Spleen (tissue), 11 donors: ENCODE measurements around the gene PAK1. TPM values are rescaled to one million over a fixed set of nuclear protein-coding genes. Genes with fewer than 3 reads are reported as not detected.
A peak's percentile ranks its signal among the peaks of the same experiment; 100 is the strongest.

Source experiments
- DNase-seq: peaks from one replicate; pipeline ENCODE4 v3.0.0-alpha.2; 2020
- H3K27ac ChIP-seq, 8 donors: fragments of 200-600 bp; sonication (generic) in 7 of 8; 1 replicate in 4 of 8; 2 replicates in 4 of 8; pipeline versions ENCODE4 v1.5.0 to v1.8.0; 2016 to 2021; ENCODE audit warnings: inconsistent platforms in 4 of 8, mild to moderate bottlenecking in 4 of 8, moderate library complexity in 1 of 8
- H3K27me3 ChIP-seq, 7 donors: fragments of 200-600 bp; sonication (generic) in 6 of 7; replicated peaks in 1 of 7; 1 replicate in 4 of 7; 2 replicates in 3 of 7; pipeline versions ENCODE4 v1.5.0 to v1.8.0; 2016 to 2021; ENCODE audit warnings: inconsistent platforms in 3 of 7, mild to moderate bottlenecking in 1 of 7
- H3K36me3 ChIP-seq, 6 donors: fragments of 200-600 bp; sonication (generic) in 5 of 6; 1 replicate in 4 of 6; 2 replicates in 2 of 6; pipeline versions ENCODE4 v1.5.0 to v1.8.0; 2016 to 2021; ENCODE audit warnings: inconsistent platforms in 2 of 6
- H3K4me1 ChIP-seq, 6 donors: fragments of 200-600 bp; sonication (generic) in 5 of 6; 1 replicate in 3 of 6; 2 replicates in 3 of 6; pipeline versions ENCODE4 v1.5.0 to v1.8.0; 2016 to 2021; ENCODE audit warnings: inconsistent platforms in 3 of 6
- H3K4me3 ChIP-seq, 8 donors: fragments of 200-600 bp; sonication (generic) in 7 of 8; 1 replicate in 4 of 8; 2 replicates in 4 of 8; pipeline versions ENCODE4 v1.5.0 to v1.8.0; 2016 to 2021; ENCODE audit warnings: inconsistent platforms in 4 of 8, mild to moderate bottlenecking in 4 of 8, moderate library complexity in 2 of 8
- H3K9me3 ChIP-seq, 8 donors: fragments of 200-600 bp; sonication (generic) in 7 of 8; 1 replicate in 4 of 8; 2 replicates in 4 of 8; pipeline versions ENCODE4 v1.5.0 to v1.8.0; 2016 to 2021; ENCODE audit warnings: inconsistent platforms in 4 of 8
- CTCF ChIP-seq, 11 experiments: fragments of 200-600 bp in 7 of 11; fragments of 450-650 bp in 4 of 11; sonication (generic) in 4 of 11; IDR thresholded peaks in 8 of 11; conservative IDR thresholded peaks in 3 of 11; 1 replicate in 7 of 11; 2 replicates in 4 of 11; pipeline versions ENCODE4 v1.4.0 to v1.8.0; 2016 to 2021; ENCODE audit warnings: antibody characterized with exemption in 11 of 11, inconsistent platforms in 4 of 11, mild to moderate bottlenecking in 1 of 11
- POLR2A ChIP-seq, 3 donors: fragments of 450-650 bp; IDR thresholded peaks; one replicate each; pipeline ENCODE4 v1.5.1; 2017; ENCODE audit warnings: antibody characterized with exemption in 3 of 3, mild to moderate bottlenecking in 1 of 3
- POLR2AphosphoS5 ChIP-seq, 3 donors: sonication (generic); formaldehyde crosslinking; IDR thresholded peaks; one replicate each; pipeline ENCODE4 v1.5.1; 2017; ENCODE audit warnings: antibody characterized with exemption in 3 of 3
- WGBS, 5 donors: extraction: QIAGEN DNeasy Blood & Tissue Kit in 3 of 5; methylation state at CpG; one replicate each; pipeline versions ENCODE4 v1.1.5 to v1.1.7; 2013 to 2018; 5-methylcytosine and 5-hydroxymethylcytosine counted together
- intact Hi-C: fragments of 100-400 bp; cut with DNase I; formaldehyde crosslinking; loops from one replicate; pipeline ENCODE4 v1.15.0; 2023; ENCODE audit warnings: low total_unique reads
- polyA plus RNA-seq, 3 donors: library from polyadenylated mRNA; stranded (reverse); fragments of 200-250 nt; gene quantifications; one replicate each; pipeline ENCODE4 v1.2.1, GENCODE V29; 2013
- total RNA-seq, 7 donors: library from RNA; depleted of rRNA in 3 of 7; stranded (reverse); fragments of >200 nt in 3 of 7; fragmentation: NEBNext Ultra II Directional in 4 of 7; extraction: Animal tissue kit (Norgen Biotek cat#: 25700) in 4 of 7; gene quantifications; one replicate each; pipeline versions ENCODE4 v1.1.0 to v1.2.1, GENCODE V29; 2016 to 2021
- donor health status: healthy with polysubstance abuse.
- donor health status: DM: no; HTN: no; CAD: no; lungs with moderate emphysema.
- donor health status: DM: no; HTN: no; CAD: no.
- donor health status: Bipolar disorder and iron deficiency.
- donor health status: healthy.
- donor health status: DM: no; HTN: no; CAD: no.
- donor health status: DM: yes; HTN: yes; CAD: no.

PAK1 gene
- total and polyA plus RNA-seq, 10 donors: 9.3 to 76.5 (median 37.5) TPM

GRCh38 chr11:77436506-77436905 lies 37.4 kb downstream of the PAK1 start:
- TF ChIP-seq CTCF (IDR thresholded peaks at IDR 0.05 in 8 of 11, conservative IDR thresholded peaks at IDR 0.05 in 3 of 11) (no peak), POLR2A (IDR thresholded peaks at IDR 0.05) (no peak), POLR2AphosphoS5 (IDR thresholded peaks at IDR 0.05) (no peak)
- Histone ChIP-seq H3K4me1 (peaks cover 0 to 11% (median 0%) of the 10 kb centered on the region in 6 donors), H3K27me3 (no peaks in the 10 kb centered on the region), H3K27ac (peak overlapping the region in 1 of 8 donors; percentile 14), H3K36me3 (no peaks in the 10 kb centered on the region), H3K4me3 (no peak overlapping the region), H3K9me3 (no peaks in the 10 kb centered on the region)
- no peak for DNase-seq
- intact Hi-C loops: no loop called here
- WGBS, 5 donors: 16 to 50% (median 22%) methylated on average over 1 of the region's 1 CpG

GRCh38 chr11:77435972-77436371 lies 37.9 kb downstream of the PAK1 start:
- intact Hi-C loops: no loop called here
- Histone ChIP-seq H3K9me3 (no peaks in the 10 kb centered on the region), H3K27ac (peak overlapping the region in 3 of 8 donors; percentile 10 to 14 (median 12)), H3K4me1 (peaks cover 0 to 11% (median 0%) of the 10 kb centered on the region in 6 donors), H3K27me3 (no peaks in the 10 kb centered on the region), H3K4me3 (no peak overlapping the region), H3K36me3 (no peaks in the 10 kb centered on the region)
- WGBS, 5 donors: 72 to 83% (median 74%) methylated on average over 2 of the region's 2 CpGs
- DNase-seq: no peak
- TF ChIP-seq CTCF (IDR thresholded peaks at IDR 0.05 in 8 of 11, conservative IDR thresholded peaks at IDR 0.05 in 3 of 11) (no peak), POLR2A (IDR thresholded peaks at IDR 0.05) (no peak), POLR2AphosphoS5 (IDR thresholded peaks at IDR 0.05) (no peak)

GRCh38 chr11:77431813-77432212 lies 42.1 kb downstream of the PAK1 start:
- Histone ChIP-seq H3K27me3 (no peaks in the 10 kb centered on the region), H3K4me3 (no peak overlapping the region), H3K9me3 (no peaks in the 10 kb centered on the region), H3K27ac (no peak overlapping the region), H3K36me3 (no peaks in the 10 kb centered on the region), H3K4me1 (peaks cover 0 to 11% (median 0%) of the 10 kb centered on the region in 6 donors)
- no peak for DNase-seq
- intact Hi-C loops: no loop called here
- TF ChIP-seq CTCF (IDR thresholded peaks at IDR 0.05 in 8 of 11, conservative IDR thresholded peaks at IDR 0.05 in 3 of 11) (no peak), POLR2A (IDR thresholded peaks at IDR 0.05) (no peak), POLR2AphosphoS5 (IDR thresholded peaks at IDR 0.05) (no peak)
- 41 to 66% (median 50%) methylated on average over 1 of the region's 1 CpG for WGBS, 5 donors

- H3K27ac ChIP-seq: no peak overlapping the region
- H3K4me3 ChIP-seq: no peak overlapping the region
- H3K27me3 ChIP-seq: no peaks in the 10 kb centered on the region
- no peak for DNase-seq
- no peak for TF ChIP-seq POLR2A (IDR thresholded peaks at IDR 0.05)
- TF ChIP-seq CTCF (IDR thresholded peaks at IDR 0.05 in 8 of 11, conservative IDR thresholded peaks at IDR 0.05 in 3 of 11): no peak
- no peak for TF ChIP-seq POLR2AphosphoS5 (IDR thresholded peaks at IDR 0.05)
- no peaks in the 10 kb centered on the region for H3K36me3 ChIP-seq
- no peaks in the 10 kb centered on the region for H3K9me3 ChIP-seq
- WGBS, 5 donors: 86 to 100% (median 95%) methylated on average over 1 of the region's 1 CpG
- intact Hi-C loops: no loop called here
- H3K4me1 ChIP-seq: no peaks in the 10 kb centered on the region
These were observed 45.3 kb downstream of the PAK1 start for GRCh38 chr11:77428598-77428997.
